ENCODE data around the gene FN3KRP.

FN3KRP gene

DNA sequence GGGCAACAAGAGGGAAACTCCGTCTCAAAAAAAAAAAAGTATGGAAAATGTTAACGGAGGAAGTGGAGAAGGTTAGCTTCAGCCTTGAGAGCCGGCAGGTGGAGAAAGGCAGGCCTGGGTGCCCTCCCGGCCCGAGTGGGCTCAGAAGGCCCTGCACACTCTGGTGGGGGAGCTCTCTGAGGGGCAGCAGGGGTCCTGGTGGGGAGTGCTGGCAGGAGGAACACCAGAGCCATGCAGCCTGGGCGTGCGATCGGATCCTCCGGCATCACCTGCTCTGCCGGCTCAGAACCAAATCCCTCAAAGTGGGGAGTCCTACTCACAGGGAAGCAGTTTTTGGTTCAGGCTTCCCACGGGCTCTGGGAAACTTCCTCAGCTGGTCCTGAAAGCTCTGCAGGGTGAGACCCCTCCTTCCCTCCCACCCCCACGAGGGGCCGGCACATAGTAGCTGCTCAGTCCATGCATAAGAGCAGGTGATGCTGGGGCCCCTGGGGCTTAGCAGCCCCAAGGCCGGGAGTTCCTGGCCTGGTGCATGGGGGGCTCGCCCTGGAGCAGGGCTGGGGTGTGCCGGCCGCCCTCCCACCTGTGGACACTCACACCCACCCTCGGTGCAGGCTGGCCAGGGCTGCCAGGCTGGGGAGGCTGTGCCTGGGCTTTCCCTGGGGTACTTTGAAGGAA is 20.1 kb downstream of the FN3KRP start:
- TF ChIP-seq ZFP30 (CRISPR knock-in tag; IDR thresholded peaks at IDR 0.05) (no peak), BACH2 (CRISPR knock-in tag; IDR thresholded peaks at IDR 0.05; ENCODE audit: borderline replicate concordance) (no peak), TCF4 (CRISPR knock-in tag; IDR thresholded peaks at IDR 0.05; ENCODE audit: borderline replicate concordance) (no peak), ZFP3 (CRISPR knock-in tag; IDR thresholded peaks at IDR 0.05) (no peak), TOX (CRISPR knock-in tag; IDR thresholded peaks at IDR 0.05; ENCODE audit: borderline replicate concordance) (no peak)
- TF ChIP-seq, protein P1, sequence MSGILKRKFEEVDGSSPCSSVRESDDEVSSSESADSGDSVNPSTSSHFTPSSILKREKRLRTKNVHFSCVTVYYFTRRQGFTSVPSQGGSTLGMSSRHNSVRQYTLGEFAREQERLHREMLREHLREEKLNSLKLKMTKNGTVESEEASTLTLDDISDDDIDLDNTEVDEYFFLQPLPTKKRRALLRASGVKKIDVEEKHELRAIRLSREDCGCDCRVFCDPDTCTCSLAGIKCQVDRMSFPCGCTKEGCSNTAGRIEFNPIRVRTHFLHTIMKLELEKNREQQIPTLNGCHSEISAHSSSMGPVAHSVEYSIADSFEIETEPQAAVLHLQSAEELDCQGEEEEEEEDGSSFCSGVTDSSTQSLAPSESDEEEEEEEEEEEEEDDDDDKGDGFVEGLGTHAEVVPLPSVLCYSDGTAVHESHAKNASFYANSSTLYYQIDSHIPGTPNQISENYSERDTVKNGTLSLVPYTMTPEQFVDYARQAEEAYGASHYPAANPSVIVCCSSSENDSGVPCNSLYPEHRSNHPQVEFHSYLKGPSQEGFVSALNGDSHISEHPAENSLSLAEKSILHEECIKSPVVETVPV (CRISPR knock-in tag; IDR thresholded peaks at IDR 0.05), result no peak
- ATAC-seq, result no peak

GRCh38 chr17:82737967-82738877 is 21.7 kb downstream of the FN3KRP start:
- no peak for ATAC-seq
- TF ChIP-seq RARB (CRISPR knock-in tag; IDR thresholded peaks at IDR 0.05) (no peak), GLIS3 (CRISPR knock-in tag; IDR thresholded peaks at IDR 0.05) (no peak), CSDC2 (CRISPR knock-in tag; IDR thresholded peaks at IDR 0.05) (no peak), POU6F1 (CRISPR knock-in tag; IDR thresholded peaks at IDR 0.05; ENCODE audit: borderline replicate concordance, low read depth) (no peak), ISL1 (CRISPR knock-in tag; IDR thresholded peaks at IDR 0.05) (no peak), SNAI2 (CRISPR knock-in tag; IDR thresholded peaks at IDR 0.05) (no peak), ZFP3 (CRISPR knock-in tag; IDR thresholded peaks at IDR 0.05) (no peak), ZC3H10 (CRISPR knock-in tag; IDR thresholded peaks at IDR 0.05) (no peak), TCF4 (CRISPR knock-in tag; IDR thresholded peaks at IDR 0.05; ENCODE audit: borderline replicate concordance) (no peak), ZNF8 (CRISPR knock-in tag; IDR thresholded peaks at IDR 0.05) (no peak), TOX (CRISPR knock-in tag; IDR thresholded peaks at IDR 0.05; ENCODE audit: borderline replicate concordance) (no peak), OSR1 (CRISPR knock-in tag; IDR thresholded peaks at IDR 0.05) (no peak), PPARA (CRISPR knock-in tag; IDR thresholded peaks at IDR 0.05; ENCODE audit: borderline replicate concordance) (no peak)
- TF ChIP-seq, protein P2, sequence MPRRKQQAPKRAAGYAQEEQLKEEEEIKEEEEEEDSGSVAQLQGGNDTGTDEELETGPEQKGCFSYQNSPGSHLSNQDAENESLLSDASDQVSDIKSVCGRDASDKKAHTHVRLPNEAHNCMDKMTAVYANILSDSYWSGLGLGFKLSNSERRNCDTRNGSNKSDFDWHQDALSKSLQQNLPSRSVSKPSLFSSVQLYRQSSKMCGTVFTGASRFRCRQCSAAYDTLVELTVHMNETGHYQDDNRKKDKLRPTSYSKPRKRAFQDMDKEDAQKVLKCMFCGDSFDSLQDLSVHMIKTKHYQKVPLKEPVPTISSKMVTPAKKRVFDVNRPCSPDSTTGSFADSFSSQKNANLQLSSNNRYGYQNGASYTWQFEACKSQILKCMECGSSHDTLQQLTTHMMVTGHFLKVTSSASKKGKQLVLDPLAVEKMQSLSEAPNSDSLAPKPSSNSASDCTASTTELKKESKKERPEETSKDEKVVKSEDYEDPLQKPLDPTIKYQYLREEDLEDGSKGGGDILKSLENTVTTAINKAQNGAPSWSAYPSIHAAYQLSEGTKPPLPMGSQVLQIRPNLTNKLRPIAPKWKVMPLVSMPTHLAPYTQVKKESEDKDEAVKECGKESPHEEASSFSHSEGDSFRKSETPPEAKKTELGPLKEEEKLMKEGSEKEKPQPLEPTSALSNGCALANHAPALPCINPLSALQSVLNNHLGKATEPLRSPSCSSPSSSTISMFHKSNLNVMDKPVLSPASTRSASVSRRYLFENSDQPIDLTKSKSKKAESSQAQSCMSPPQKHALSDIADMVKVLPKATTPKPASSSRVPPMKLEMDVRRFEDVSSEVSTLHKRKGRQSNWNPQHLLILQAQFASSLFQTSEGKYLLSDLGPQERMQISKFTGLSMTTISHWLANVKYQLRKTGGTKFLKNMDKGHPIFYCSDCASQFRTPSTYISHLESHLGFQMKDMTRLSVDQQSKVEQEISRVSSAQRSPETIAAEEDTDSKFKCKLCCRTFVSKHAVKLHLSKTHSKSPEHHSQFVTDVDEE (CRISPR knock-in tag; IDR thresholded peaks at IDR 0.05), result no peak
- TF ChIP-seq, protein P3, sequence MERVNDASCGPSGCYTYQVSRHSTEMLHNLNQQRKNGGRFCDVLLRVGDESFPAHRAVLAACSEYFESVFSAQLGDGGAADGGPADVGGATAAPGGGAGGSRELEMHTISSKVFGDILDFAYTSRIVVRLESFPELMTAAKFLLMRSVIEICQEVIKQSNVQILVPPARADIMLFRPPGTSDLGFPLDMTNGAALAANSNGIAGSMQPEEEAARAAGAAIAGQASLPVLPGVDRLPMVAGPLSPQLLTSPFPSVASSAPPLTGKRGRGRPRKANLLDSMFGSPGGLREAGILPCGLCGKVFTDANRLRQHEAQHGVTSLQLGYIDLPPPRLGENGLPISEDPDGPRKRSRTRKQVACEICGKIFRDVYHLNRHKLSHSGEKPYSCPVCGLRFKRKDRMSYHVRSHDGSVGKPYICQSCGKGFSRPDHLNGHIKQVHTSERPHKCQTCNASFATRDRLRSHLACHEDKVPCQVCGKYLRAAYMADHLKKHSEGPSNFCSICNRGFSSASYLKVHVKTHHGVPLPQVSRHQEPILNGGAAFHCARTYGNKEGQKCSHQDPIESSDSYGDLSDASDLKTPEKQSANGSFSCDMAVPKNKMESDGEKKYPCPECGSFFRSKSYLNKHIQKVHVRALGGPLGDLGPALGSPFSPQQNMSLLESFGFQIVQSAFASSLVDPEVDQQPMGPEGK (CRISPR knock-in tag; IDR thresholded peaks at IDR 0.05; ENCODE audit: borderline replicate concordance), result no peak

DNA sequence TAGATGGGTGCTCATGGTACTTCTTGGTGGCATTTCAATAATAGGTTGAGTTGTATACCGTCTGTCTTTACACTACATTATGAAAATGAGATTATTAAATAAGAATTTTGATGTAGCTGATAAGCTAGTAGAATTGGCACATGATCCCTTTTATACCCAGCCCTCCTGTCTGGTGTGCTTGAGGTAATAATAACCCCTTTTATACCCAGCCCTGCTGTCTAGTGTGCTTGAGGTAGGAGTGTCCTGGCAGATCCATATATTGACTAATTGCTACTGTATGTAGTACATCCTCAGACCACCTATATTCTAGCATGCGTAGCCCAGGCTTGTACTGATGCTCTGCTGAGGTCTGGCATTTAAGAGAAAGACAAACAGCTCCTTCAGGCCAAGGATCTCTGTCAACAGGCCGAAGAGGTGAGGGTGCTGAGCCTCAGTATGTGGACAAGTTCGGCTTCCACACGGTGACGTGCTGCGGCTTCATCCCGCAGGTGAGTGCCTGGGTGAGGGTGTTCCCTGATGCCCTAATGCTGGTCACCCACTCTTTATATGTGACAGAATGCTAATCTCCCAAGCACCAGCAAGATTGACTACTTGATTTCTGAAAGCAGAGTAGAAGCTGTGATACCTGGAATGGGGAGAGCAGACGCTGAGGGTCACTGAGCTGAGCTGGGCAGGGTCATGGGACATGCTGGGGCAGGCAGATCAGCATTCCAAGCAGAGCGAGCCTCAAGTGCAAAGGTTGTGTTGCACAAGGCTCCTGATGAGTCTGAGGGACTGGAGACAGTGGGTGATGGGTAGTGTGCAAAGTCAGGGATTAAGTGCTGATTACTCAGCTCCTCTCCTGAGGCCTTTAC is 24.6 kb downstream of the FN3KRP start:
- TF ChIP-seq ESRRG (CRISPR knock-in tag; IDR thresholded peaks at IDR 0.05) (no peak), ZNF565 (CRISPR knock-in tag; conservative IDR thresholded peaks at IDR 0.05; ENCODE audit: low read depth) (no peak), TCF4 (CRISPR knock-in tag; IDR thresholded peaks at IDR 0.05; ENCODE audit: borderline replicate concordance) (no peak), CREB5 (CRISPR knock-in tag; IDR thresholded peaks at IDR 0.05; ENCODE audit: low read depth) (no peak), ZFP30 (CRISPR knock-in tag; IDR thresholded peaks at IDR 0.05) (no peak), ZFP3 (CRISPR knock-in tag; IDR thresholded peaks at IDR 0.05) (no peak)
- no peak for ATAC-seq

All from SK-N-SH treated with all-trans-retinoic acid at 6 μM for 48 hours (cell line).